ENCODE results near the gene RARRES2. TPM values are rescaled to one million over a fixed set of nuclear protein-coding genes. Genes with fewer than 3 reads are reported as not detected.

Gene RARRES2
- polyA plus RNA-seq, 1 of the 3 experiments (the other 2 are of a cell fraction), result 0.43 TPM

- no peak for DNase-seq
- H3K4me1 ChIP-seq (ENCODE audit: control insufficient read depth in 1 of 2, insufficient read depth in 2 of 2, low read depth in 1 of 2, low read length in 1 of 2), result no peaks in the 10 kb centered on the region; a peak in 1 of 4 replicates
- no peaks in the 10 kb centered on the region for H3K79me2 ChIP-seq (ENCODE audit: insufficient read depth)
- no peaks in the 10 kb centered on the region for H3F3A ChIP-seq (replicated peaks; ENCODE audit: insufficient read depth)
- H3K4me2 ChIP-seq, result no peak overlapping the region
- no peaks in the 10 kb centered on the region for H3K27me3 ChIP-seq (ENCODE audit: insufficient read depth)
- no peak overlapping the region for H2AFZ ChIP-seq (ENCODE audit: low read depth)
- CTCF ChIA-PET, result interaction anchor here (0.6 to 1.5 kb wide), 4 partner anchors 10 to 235 kb away, joined by 3 to 6 read pairs (median 4); no protein-coding TSS in a partner anchor
- H4K20me1 ChIP-seq (ENCODE audit: insufficient read depth), result no peaks in the 10 kb centered on the region
- TF ChIP-seq ZBTB33 (IDR thresholded peaks at IDR 0.05; ENCODE audit: borderline replicate concordance, low read depth), result no peak
- TF ChIP-seq POLR2AphosphoS5 (IDR thresholded peaks at IDR 0.05; ENCODE audit: low read depth, low read length), result no peak
- no peak for TF ChIP-seq SIN3A (IDR thresholded peaks at IDR 0.05; ENCODE audit: borderline replicate concordance, low read depth, low read length)
- TF ChIP-seq, protein P1, sequence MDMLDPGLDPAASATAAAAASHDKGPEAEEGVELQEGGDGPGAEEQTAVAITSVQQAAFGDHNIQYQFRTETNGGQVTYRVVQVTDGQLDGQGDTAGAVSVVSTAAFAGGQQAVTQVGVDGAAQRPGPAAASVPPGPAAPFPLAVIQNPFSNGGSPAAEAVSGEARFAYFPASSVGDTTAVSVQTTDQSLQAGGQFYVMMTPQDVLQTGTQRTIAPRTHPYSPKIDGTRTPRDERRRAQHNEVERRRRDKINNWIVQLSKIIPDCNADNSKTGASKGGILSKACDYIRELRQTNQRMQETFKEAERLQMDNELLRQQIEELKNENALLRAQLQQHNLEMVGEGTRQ (IDR thresholded peaks at IDR 0.05; ENCODE audit: borderline replicate concordance, low read depth, low read length), result no peak
- no peak for TF ChIP-seq RXRA (IDR thresholded peaks at IDR 0.05; ENCODE audit: borderline replicate concordance, low read depth)
- TF ChIP-seq YY1 (IDR thresholded peaks at IDR 0.05; ENCODE audit: low read depth), result no peak
- TF ChIP-seq, protein P2, sequence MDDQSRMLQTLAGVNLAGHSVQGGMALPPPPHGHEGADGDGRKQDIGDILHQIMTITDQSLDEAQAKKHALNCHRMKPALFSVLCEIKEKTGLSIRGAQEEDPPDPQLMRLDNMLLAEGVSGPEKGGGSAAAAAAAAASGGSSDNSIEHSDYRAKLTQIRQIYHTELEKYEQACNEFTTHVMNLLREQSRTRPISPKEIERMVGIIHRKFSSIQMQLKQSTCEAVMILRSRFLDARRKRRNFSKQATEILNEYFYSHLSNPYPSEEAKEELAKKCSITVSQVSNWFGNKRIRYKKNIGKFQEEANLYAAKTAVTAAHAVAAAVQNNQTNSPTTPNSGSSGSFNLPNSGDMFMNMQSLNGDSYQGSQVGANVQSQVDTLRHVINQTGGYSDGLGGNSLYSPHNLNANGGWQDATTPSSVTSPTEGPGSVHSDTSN (IDR thresholded peaks at IDR 0.05), result no peak
- TF ChIP-seq EP300 (IDR thresholded peaks at IDR 0.05; ENCODE audit: borderline replicate concordance in 1 of 2, low read depth in 1 of 2, low read length in 1 of 2), result no peak
- TF ChIP-seq MXI1 (IDR thresholded peaks at IDR 0.05; ENCODE audit: low read depth, low read length), result no peak
- TF ChIP-seq ELF1 (IDR thresholded peaks at IDR 0.05), result no peak
- H3K36me3 ChIP-seq (replicated peaks in 1 of 2; ENCODE audit: control insufficient read depth in 1 of 2, insufficient read depth in 2 of 2, low read length in 1 of 2), result no peaks in the 10 kb centered on the region
- WGBS (ENCODE audit: low lambda C conversion rate), result 85% methylated on average over 7 of the region's 7 CpGs
- no peak overlapping the region for H3K4me3 ChIP-seq (ENCODE audit: low read depth in 2 of 2, low read length in 1 of 2)
- H3K9me2 ChIP-seq, result no peaks in the 10 kb centered on the region
- no peak overlapping the region for H3K9ac ChIP-seq
- H3K27ac ChIP-seq (ENCODE audit: low read depth in 2 of 2, low read length in 1 of 2), result no peak overlapping the region
- no peaks in the 10 kb centered on the region for H3K9me3 ChIP-seq
- POLR2A ChIA-PET, result interaction anchor here (1.0 to 1.1 kb wide), 2 partner anchors 11 to 33 kb away, joined by 4 read pairs; partner anchors contain the start of genes ACTR3C, LRRC61 and REPIN1
Observed at GRCh38 chr7:150335108-150335773, 6.2 kb downstream of the RARRES2 start.

DNA sequence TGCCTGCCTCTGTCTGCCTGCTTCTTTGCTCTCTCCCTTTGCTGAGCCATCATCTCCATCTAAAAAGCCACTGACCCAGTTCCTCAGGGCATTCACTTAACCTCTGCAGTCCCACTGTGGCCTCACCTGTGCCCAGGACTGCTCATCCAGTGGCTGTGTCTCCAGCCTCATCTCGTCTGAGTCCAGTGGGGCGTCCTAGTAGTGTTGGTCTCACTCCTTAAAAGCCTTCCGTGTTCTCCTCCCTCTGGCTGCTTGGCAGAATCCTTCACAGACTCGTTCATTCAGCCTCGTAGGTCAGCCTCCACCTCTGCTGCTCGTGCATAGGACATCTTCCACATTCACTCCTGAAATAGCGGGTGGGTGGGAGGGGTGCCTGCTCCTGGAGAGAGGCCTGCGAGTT is 7.3 kb downstream of the RARRES2 start:
- Histone ChIP-seq H3K4me3 (ENCODE audit: low read depth in 2 of 2, low read length in 1 of 2) (no peak overlapping the region), H2AFZ (ENCODE audit: low read depth) (no peak overlapping the region), H3K27ac (ENCODE audit: low read depth in 2 of 2, low read length in 1 of 2) (no peak overlapping the region), H3K9me3 (no peaks in the 10 kb centered on the region), H4K20me1 (ENCODE audit: insufficient read depth) (no peaks in the 10 kb centered on the region), H3F3A (replicated peaks; ENCODE audit: insufficient read depth) (no peaks in the 10 kb centered on the region), H3K4me1 (ENCODE audit: control insufficient read depth in 1 of 2, insufficient read depth in 2 of 2, low read depth in 1 of 2, low read length in 1 of 2) (no peaks in the 10 kb centered on the region; a peak in 1 of 4 replicates), H3K4me2 (no peak overlapping the region), H3K36me3 (replicated peaks in 1 of 2; ENCODE audit: control insufficient read depth in 1 of 2, insufficient read depth in 2 of 2, low read length in 1 of 2) (no peaks in the 10 kb centered on the region), H3K9ac (no peak overlapping the region), H3K27me3 (ENCODE audit: insufficient read depth) (no peaks in the 10 kb centered on the region), H3K79me2 (ENCODE audit: insufficient read depth) (no peaks in the 10 kb centered on the region), H3K9me2 (no peaks in the 10 kb centered on the region)
- DNase-seq, result no peak
- POLR2A ChIA-PET, result no interaction called here
- TF ChIP-seq, protein P3, sequence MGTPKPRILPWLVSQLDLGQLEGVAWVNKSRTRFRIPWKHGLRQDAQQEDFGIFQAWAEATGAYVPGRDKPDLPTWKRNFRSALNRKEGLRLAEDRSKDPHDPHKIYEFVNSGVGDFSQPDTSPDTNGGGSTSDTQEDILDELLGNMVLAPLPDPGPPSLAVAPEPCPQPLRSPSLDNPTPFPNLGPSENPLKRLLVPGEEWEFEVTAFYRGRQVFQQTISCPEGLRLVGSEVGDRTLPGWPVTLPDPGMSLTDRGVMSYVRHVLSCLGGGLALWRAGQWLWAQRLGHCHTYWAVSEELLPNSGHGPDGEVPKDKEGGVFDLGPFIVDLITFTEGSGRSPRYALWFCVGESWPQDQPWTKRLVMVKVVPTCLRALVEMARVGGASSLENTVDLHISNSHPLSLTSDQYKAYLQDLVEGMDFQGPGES (IDR thresholded peaks at IDR 0.05; ENCODE audit: low read depth, low read length), result no peak
- TF ChIP-seq RCOR1 (IDR thresholded peaks at IDR 0.05; ENCODE audit: low read length), result no peak
- TF ChIP-seq, protein P4, sequence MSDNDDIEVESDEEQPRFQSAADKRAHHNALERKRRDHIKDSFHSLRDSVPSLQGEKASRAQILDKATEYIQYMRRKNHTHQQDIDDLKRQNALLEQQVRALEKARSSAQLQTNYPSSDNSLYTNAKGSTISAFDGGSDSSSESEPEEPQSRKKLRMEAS (IDR thresholded peaks at IDR 0.05; ENCODE audit: low read depth), result no peak
- no peak for TF ChIP-seq ELF1 (IDR thresholded peaks at IDR 0.05)
- TF ChIP-seq SMC3 (IDR thresholded peaks at IDR 0.05; ENCODE audit: low read depth, low read length), result no peak
- TF ChIP-seq SIN3A (IDR thresholded peaks at IDR 0.05; ENCODE audit: borderline replicate concordance, low read depth, low read length), result no peak
- TF ChIP-seq RXRA (IDR thresholded peaks at IDR 0.05; ENCODE audit: borderline replicate concordance, low read depth), result no peak
- TF ChIP-seq POLR2AphosphoS5 (IDR thresholded peaks at IDR 0.05; ENCODE audit: low read depth, low read length), result no peak
- WGBS (ENCODE audit: low lambda C conversion rate), result 48% methylated on average over 8 of the region's 8 CpGs
- CTCF ChIA-PET, result interaction anchor here (1.3 to 1.5 kb wide), 2 partner anchors 11 to 115 kb away, joined by 4 to 6 read pairs; no protein-coding TSS in a partner anchor

Measured in SK-N-SH (cell line).